NB4 (cell line): ENCODE data around the gene LOXL3.

ENCODE experiments used
- MYC ChIP-seq: IDR thresholded peaks from 2 replicates; pipeline ENCODE4 v1.6.1; 2011; ENCODE audit warnings: low read depth, low read length
- POLR2A ChIP-seq: IDR thresholded peaks from 2 replicates; pipeline ENCODE4 v1.6.1; 2011; ENCODE audit warnings: mild to moderate bottlenecking; ENCODE audit not compliant: insufficient read length; ENCODE audit errors: extremely low read depth
- TF ChIP-seq, protein P1 (sequence below): IDR thresholded peaks from 2 replicates; pipeline ENCODE4 v1.6.1; 2011; ENCODE audit warnings: low read depth, low read length
- TF ChIP-seq, protein P2 (sequence below): IDR thresholded peaks from one replicate; pipeline ENCODE4 v1.5.1; 2012; ENCODE audit warnings: low read depth, low read length

DNA sequence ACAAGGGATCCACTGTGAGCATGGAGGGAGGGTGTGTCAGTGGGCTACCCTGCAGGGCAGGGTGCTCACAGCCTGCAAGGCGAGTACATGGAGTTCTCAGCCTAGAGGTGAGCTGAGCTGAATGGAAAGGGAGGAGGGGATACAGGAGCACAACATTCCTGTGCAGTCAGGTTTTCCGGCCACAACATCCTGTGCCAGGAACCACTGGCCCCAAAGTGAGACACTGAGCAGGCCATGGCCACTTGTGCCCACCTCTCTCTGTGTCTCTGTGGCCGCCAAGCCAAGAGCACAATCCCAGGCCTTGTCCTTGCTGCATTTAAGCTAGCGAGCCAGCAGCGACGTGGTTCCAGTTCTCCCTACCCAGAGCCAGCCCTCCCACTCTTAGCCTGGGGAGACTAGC is 6.8 kb upstream of the LOXL3 start:
- TF ChIP-seq, protein P1, sequence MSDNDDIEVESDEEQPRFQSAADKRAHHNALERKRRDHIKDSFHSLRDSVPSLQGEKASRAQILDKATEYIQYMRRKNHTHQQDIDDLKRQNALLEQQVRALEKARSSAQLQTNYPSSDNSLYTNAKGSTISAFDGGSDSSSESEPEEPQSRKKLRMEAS, result no peak
- TF ChIP-seq, protein P2, sequence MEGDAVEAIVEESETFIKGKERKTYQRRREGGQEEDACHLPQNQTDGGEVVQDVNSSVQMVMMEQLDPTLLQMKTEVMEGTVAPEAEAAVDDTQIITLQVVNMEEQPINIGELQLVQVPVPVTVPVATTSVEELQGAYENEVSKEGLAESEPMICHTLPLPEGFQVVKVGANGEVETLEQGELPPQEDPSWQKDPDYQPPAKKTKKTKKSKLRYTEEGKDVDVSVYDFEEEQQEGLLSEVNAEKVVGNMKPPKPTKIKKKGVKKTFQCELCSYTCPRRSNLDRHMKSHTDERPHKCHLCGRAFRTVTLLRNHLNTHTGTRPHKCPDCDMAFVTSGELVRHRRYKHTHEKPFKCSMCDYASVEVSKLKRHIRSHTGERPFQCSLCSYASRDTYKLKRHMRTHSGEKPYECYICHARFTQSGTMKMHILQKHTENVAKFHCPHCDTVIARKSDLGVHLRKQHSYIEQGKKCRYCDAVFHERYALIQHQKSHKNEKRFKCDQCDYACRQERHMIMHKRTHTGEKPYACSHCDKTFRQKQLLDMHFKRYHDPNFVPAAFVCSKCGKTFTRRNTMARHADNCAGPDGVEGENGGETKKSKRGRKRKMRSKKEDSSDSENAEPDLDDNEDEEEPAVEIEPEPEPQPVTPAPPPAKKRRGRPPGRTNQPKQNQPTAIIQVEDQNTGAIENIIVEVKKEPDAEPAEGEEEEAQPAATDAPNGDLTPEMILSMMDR, result no peak
- no peak for TF ChIP-seq POLR2A
- no peak for TF ChIP-seq MYC
